Measurements from ENCODE around the gene GPR39. TPM values are rescaled to one million over a fixed set of nuclear protein-coding genes. Genes with fewer than 3 reads are reported as not detected.
"Not testable (repeated sequence)": the region's sequence is repeated elsewhere in the genome, so short reads cannot be mapped to it uniquely, and the experiment has no call there.

Gene GPR39
- total RNA-seq, 1 experiment from 2014 or later, result 9.0 TPM

DNA sequence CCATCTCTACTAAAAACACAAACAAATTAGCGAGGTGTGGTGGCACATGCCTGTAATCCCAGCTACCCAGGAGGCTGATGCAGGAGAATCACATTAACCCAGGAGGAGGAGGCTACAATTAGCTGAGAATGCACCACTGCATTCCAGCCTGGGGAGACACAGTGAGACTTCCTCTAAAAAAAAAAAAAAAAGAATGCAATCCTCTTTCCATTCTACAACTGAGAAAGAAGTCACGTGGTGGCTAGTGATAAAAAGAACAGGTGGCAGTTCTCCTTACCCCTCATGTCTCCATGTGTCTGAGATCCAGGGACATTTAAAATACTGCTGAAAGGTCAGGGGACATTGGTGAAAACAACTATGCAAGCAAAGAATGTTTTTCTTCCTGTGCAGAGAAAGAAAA is 24.4 kb upstream of the GPR39 start:
- intact Hi-C loops (cut with micrococcal nuclease; ENCODE audit: unreplicated experiment), result no loop called here
- ATAC-seq (no peak), DNase-seq (ENCODE audit: low read depth, low spot score) (no peak)
- Histone ChIP-seq H3K4me1 (ENCODE audit: control insufficient read depth, insufficient read depth, low read length) (no peaks in the 10 kb centered on the region), H3K27ac (ENCODE audit: low read length) (no peak overlapping the region), H3K36me3 (ENCODE audit: control insufficient read depth, insufficient read depth, low read length) (no peaks in the 10 kb centered on the region), H3K4me3 (ENCODE audit: low read depth in 2 of 2, low read length in 2 of 2) (no peak overlapping the region), H3K9me3 (ENCODE audit: control insufficient read depth, insufficient read depth, low read depth, low read length) (no peaks in the 10 kb centered on the region), H3K27me3 (ENCODE audit: control insufficient read depth, insufficient read depth, low read length) (no peaks in the 10 kb centered on the region)
- POLR2A ChIA-PET, result no interaction called here
- TF ChIP-seq, protein P1, sequence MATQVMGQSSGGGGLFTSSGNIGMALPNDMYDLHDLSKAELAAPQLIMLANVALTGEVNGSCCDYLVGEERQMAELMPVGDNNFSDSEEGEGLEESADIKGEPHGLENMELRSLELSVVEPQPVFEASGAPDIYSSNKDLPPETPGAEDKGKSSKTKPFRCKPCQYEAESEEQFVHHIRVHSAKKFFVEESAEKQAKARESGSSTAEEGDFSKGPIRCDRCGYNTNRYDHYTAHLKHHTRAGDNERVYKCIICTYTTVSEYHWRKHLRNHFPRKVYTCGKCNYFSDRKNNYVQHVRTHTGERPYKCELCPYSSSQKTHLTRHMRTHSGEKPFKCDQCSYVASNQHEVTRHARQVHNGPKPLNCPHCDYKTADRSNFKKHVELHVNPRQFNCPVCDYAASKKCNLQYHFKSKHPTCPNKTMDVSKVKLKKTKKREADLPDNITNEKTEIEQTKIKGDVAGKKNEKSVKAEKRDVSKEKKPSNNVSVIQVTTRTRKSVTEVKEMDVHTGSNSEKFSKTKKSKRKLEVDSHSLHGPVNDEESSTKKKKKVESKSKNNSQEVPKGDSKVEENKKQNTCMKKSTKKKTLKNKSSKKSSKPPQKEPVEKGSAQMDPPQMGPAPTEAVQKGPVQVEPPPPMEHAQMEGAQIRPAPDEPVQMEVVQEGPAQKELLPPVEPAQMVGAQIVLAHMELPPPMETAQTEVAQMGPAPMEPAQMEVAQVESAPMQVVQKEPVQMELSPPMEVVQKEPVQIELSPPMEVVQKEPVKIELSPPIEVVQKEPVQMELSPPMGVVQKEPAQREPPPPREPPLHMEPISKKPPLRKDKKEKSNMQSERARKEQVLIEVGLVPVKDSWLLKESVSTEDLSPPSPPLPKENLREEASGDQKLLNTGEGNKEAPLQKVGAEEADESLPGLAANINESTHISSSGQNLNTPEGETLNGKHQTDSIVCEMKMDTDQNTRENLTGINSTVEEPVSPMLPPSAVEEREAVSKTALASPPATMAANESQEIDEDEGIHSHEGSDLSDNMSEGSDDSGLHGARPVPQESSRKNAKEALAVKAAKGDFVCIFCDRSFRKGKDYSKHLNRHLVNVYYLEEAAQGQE (IDR thresholded peaks at IDR 0.05; ENCODE audit: insufficient read depth in 1 of 2, low read depth in 2 of 2, low read length in 1 of 2), result no peak
- TF ChIP-seq, protein P2, sequence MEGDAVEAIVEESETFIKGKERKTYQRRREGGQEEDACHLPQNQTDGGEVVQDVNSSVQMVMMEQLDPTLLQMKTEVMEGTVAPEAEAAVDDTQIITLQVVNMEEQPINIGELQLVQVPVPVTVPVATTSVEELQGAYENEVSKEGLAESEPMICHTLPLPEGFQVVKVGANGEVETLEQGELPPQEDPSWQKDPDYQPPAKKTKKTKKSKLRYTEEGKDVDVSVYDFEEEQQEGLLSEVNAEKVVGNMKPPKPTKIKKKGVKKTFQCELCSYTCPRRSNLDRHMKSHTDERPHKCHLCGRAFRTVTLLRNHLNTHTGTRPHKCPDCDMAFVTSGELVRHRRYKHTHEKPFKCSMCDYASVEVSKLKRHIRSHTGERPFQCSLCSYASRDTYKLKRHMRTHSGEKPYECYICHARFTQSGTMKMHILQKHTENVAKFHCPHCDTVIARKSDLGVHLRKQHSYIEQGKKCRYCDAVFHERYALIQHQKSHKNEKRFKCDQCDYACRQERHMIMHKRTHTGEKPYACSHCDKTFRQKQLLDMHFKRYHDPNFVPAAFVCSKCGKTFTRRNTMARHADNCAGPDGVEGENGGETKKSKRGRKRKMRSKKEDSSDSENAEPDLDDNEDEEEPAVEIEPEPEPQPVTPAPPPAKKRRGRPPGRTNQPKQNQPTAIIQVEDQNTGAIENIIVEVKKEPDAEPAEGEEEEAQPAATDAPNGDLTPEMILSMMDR (IDR thresholded peaks at IDR 0.05), result no peak
- no peak for TF ChIP-seq SIN3A (IDR thresholded peaks at IDR 0.05; ENCODE audit: borderline replicate concordance, insufficient read depth, low read depth, low read length)
- TF ChIP-seq POLR2AphosphoS5 (IDR thresholded peaks at IDR 0.05; ENCODE audit: low read depth, low read length), result no peak
- TF ChIP-seq TCF7L2 (IDR thresholded peaks at IDR 0.05; ENCODE audit: low read depth, low read length), result no peak
- in situ Hi-C loops (cut with HindIII; ENCODE audit: low pct_unique_long_range_greater_than_20kb, low sequenced_read_pairs), result no loop called here
- BruUV-seq (replicated peaks), result no TSS peak
- CTCF ChIA-PET, result no interaction called here

DNA sequence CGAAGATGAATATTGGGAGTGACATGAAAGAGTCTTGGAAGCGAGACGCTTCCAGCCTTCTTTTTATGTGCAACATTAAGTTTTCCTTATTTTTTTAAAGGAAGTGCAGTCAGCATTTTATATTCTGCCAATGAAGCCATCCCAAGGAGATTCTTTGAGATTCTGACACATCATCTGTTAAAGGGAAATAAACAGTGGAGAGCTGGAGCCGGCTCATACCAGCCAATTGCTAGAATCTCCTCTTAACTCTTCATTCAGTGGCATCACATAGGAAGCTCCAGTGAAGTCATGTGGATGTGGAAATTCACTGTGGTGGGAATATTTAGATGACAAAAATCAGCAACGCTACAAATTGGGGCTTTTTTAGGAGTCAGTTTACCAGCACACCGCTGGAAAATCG is 23.7 kb upstream of the GPR39 start:
- DNase-seq (ENCODE audit: low read depth, low spot score) (no peak), ATAC-seq (no peak)
- no peaks in the 10 kb centered on the region for H3K4me1 ChIP-seq (ENCODE audit: control insufficient read depth, insufficient read depth, low read length)
- POLR2A ChIA-PET, result no interaction called here
- H3K4me3 ChIP-seq (ENCODE audit: low read depth in 2 of 2, low read length in 2 of 2), result no peak overlapping the region
- no peak for TF ChIP-seq POLR2AphosphoS5 (IDR thresholded peaks at IDR 0.05; ENCODE audit: low read depth, low read length)
- no peak for TF ChIP-seq SIN3A (IDR thresholded peaks at IDR 0.05; ENCODE audit: borderline replicate concordance, insufficient read depth, low read depth, low read length)
- TF ChIP-seq TCF7L2 (IDR thresholded peaks at IDR 0.05; ENCODE audit: low read depth, low read length), result no peak
- TF ChIP-seq, protein P2 (IDR thresholded peaks at IDR 0.05), result no peak
- TF ChIP-seq, protein P1 (IDR thresholded peaks at IDR 0.05; ENCODE audit: insufficient read depth in 1 of 2, low read depth in 2 of 2, low read length in 1 of 2), result no peak
- H3K36me3 ChIP-seq (ENCODE audit: control insufficient read depth, insufficient read depth, low read length), result no peaks in the 10 kb centered on the region
- intact Hi-C loops (cut with micrococcal nuclease; ENCODE audit: unreplicated experiment) (no loop called here), in situ Hi-C loops (cut with HindIII; ENCODE audit: low pct_unique_long_range_greater_than_20kb, low sequenced_read_pairs) (no loop called here)
- no TSS peak for BruUV-seq (replicated peaks)
- CTCF ChIA-PET, result no interaction called here
- H3K27me3 ChIP-seq (ENCODE audit: control insufficient read depth, insufficient read depth, low read length), result no peaks in the 10 kb centered on the region
- H3K27ac ChIP-seq (ENCODE audit: low read length), result no peak overlapping the region
- H3K9me3 ChIP-seq (ENCODE audit: control insufficient read depth, insufficient read depth, low read depth, low read length), result no peaks in the 10 kb centered on the region

DNA sequence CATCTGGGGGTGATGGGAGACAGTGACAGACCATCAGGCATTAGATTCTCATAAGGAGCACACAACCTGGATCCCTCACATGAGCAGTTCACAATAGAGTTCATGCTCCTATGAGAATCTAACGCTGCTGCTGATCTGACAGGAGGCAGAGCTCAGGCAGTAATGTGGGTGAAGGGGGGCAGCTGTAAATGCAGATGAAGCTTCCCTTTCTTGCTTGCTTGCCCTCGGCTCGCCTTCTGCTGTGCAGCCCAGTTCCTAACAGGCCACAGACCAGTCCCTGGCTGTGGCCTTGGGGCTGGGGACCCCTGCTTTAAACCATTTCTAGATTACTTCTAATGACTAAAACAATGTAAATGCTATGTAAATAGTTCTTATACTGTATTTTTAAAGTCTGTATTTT is 19.6 kb upstream of the GPR39 start:
- ATAC-seq; DNase-seq (ENCODE audit: low read depth, low spot score); POLR2A ChIA-PET: not testable (repeated sequence)

More for the DNA sequence above, 19.6 kb upstream of the GPR39 start:
- H3K27me3 ChIP-seq (ENCODE audit: control insufficient read depth, insufficient read depth, low read length); in situ Hi-C loops (cut with HindIII; ENCODE audit: low pct_unique_long_range_greater_than_20kb, low sequenced_read_pairs); H3K27ac ChIP-seq (ENCODE audit: low read length); BruUV-seq (replicated peaks); H3K9me3 ChIP-seq (ENCODE audit: control insufficient read depth, insufficient read depth, low read depth, low read length); H3K36me3 ChIP-seq (ENCODE audit: control insufficient read depth, insufficient read depth, low read length); H3K4me3 ChIP-seq (ENCODE audit: low read depth in 2 of 2, low read length in 2 of 2); H3K4me1 ChIP-seq (ENCODE audit: control insufficient read depth, insufficient read depth, low read length); CTCF ChIA-PET; intact Hi-C loops (cut with micrococcal nuclease; ENCODE audit: unreplicated experiment): not testable (repeated sequence)

Data from Panc1 (cell line).